Activated gamma-delta T cell (primary cell): ENCODE results near the gene SCFD2.
"Not testable (repeated sequence)": the region's sequence is repeated elsewhere in the genome, so short reads cannot be mapped to it uniquely, and the experiment has no call there.

Experiments used
- DNase-seq: peaks from one replicate; lab custom pipeline; 2025; lab: John Stamatoyannopoulos, UW

Gene SCFD2

GRCh38 chr4:53101191-53101581 is 264.7 kb downstream of the SCFD2 start:
- DNase-seq = no peak

- no peak for DNase-seq
These were observed 265.2 kb downstream of the SCFD2 start for GRCh38 chr4:53100501-53101190.

GRCh38 chr4:53098681-53099121 is 267.2 kb downstream of the SCFD2 start:
- DNase-seq = no peak

- DNase-seq = no peak
These were observed 271.8 kb downstream of the SCFD2 start for GRCh38 chr4:53094040-53094439.

GRCh38 chr4:53089936-53090729 is 275.7 kb downstream of the SCFD2 start:
- no peak for DNase-seq

GRCh38 chr4:53088152-53088551 is 277.7 kb downstream of the SCFD2 start:
- DNase-seq = no peak

- DNase-seq = no peak
These were observed 289.4 kb downstream of the SCFD2 start for GRCh38 chr4:53076374-53076958.

- DNase-seq = no peak
These were observed 290.6 kb downstream of the SCFD2 start for GRCh38 chr4:53075162-53075785.

- no peak for DNase-seq
These were observed 297.0 kb downstream of the SCFD2 start for GRCh38 chr4:53068755-53069330.

GRCh38 chr4:53067125-53067802 is 298.6 kb downstream of the SCFD2 start:
- no peak for DNase-seq

- no peak for DNase-seq
These were observed 299.7 kb downstream of the SCFD2 start for GRCh38 chr4:53066155-53066554.

GRCh38 chr4:53064609-53065008 is 301.3 kb downstream of the SCFD2 start:
- no peak for DNase-seq

GRCh38 chr4:53061091-53061850 is 304.6 kb downstream of the SCFD2 start:
- no peak for DNase-seq

- DNase-seq = no peak
These were observed 305.6 kb downstream of the SCFD2 start for GRCh38 chr4:53060278-53060677.

- no peak for DNase-seq
These were observed 306.0 kb downstream of the SCFD2 start for GRCh38 chr4:53059871-53060270.

GRCh38 chr4:53059256-53059655 is 306.6 kb downstream of the SCFD2 start:
- no peak for DNase-seq

- no peak for DNase-seq
These were observed 308.2 kb downstream of the SCFD2 start for GRCh38 chr4:53057679-53058078.

- not testable (repeated sequence) for DNase-seq
These were observed 308.8 kb downstream of the SCFD2 start for GRCh38 chr4:53057108-53057507.

GRCh38 chr4:53055716-53056403 is 310.0 kb downstream of the SCFD2 start:
- DNase-seq = no peak

- no peak for DNase-seq
These were observed 310.6 kb downstream of the SCFD2 start for GRCh38 chr4:53055274-53055673.
